NCI-H2081 (cell line): ENCODE data around the gene PDSS2.

Source experiments
- DNase-seq, 2 experiments: peaks; one replicate each; lab custom pipeline; 2025; lab: John Stamatoyannopoulos, UW

The PDSS2 gene

GRCh38 chr6:107361753-107362604 lies 97.4 kb downstream of the PDSS2 start:
- no peak for DNase-seq

DNA sequence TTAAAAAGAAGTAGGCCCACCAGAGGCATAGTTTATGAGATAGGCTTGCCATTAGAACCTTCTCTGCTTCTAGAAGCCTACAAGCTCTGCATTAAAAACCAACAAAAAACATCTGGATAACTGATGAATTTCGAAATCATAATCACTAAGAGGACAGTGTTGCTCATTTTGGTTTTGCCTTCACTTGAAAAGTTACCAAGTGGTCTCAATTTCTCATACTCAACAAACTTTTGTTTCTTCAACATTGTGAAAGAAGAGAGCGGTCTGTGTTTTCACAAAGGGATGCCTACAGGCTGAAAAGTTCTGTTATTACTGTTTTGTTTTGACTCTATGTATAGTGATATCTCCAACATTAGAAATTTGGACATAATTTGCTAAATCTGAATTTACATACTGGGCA lies 98.9 kb downstream of the PDSS2 start:
- no peak for DNase-seq

- DNase-seq, result no peak
Measured at GRCh38 chr6:107357842-107358241, 101.5 kb downstream of the PDSS2 start.

- no peak for DNase-seq
Measured at GRCh38 chr6:107357031-107357430, 102.3 kb downstream of the PDSS2 start.

DNA sequence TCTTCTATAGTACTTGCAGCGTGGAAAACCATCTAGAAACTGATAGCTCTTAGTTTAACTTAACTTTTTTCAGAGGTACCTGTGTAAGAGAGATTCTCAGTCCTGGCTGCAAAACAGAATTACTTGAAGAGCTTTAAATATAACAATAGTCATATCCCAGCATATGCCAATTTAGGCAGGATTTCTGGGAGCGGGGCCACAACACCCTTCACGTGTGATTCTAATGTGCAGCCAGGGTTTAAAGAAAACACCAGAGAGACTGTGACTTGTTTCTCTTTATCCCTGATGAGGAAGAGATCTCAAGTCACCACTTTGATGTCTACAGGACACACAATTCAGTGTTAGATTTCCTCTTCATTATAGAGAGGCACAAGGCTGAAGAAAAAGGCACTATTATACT lies 103.7 kb downstream of the PDSS2 start:
- DNase-seq, result no peak

DNA sequence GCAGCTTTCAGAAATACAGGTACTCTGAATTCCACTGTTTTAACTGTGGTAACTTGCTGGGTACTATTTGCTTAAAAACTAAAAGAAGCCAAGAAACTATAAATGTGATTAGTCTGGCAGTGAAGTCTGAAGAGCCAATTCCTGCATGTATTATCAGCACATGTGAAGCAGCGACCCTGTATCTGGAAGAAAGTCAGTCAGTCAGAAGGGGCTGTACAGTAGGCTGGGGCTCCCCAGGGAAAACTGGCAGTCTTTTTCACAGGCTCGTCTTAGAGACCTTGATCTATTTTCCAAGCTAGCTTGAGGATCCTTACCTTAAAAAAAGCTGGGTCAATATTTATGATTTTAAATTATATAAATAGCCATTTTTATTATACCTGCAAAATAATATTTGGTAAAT lies 104.9 kb downstream of the PDSS2 start:
- DNase-seq, result no peak

DNA sequence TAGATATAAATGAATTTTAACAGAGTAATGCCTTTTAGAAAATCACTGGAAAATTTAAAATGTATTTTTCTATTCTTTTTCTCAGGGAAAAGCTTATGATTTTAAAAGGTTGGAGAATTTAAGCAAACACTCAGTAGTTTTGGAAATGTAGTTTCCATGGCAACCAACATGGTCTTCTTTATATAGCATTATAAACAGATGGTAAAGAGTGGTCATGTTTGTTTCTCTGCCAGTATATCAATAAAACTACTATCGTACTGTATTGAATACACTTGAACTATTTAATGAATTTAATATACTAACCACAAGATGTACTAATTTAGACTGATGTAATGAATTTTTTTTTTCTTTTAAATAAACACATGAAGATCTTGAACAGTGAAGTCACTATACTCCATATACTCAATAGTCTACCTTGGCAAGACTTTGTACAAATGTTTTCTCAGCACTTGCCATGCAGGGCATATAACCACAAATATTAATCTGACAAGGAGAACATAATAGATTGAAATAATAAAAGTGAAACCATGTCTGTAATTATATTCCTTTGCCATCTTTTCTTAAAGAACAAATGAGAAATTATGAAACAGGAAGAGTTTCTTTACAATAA lies 105.5 kb downstream of the PDSS2 start:
- DNase-seq, result no peak

- DNase-seq, result no peak
Measured at GRCh38 chr6:107348224-107348623, 111.1 kb downstream of the PDSS2 start.

GRCh38 chr6:107345393-107345792 lies 114.0 kb downstream of the PDSS2 start:
- no peak for DNase-seq

- no peak for DNase-seq
Measured at GRCh38 chr6:107344981-107345380, 114.4 kb downstream of the PDSS2 start.

- DNase-seq, result no peak
Measured at GRCh38 chr6:107344383-107344782, 115.0 kb downstream of the PDSS2 start.

GRCh38 chr6:107342144-107342543 lies 117.2 kb downstream of the PDSS2 start:
- no peak for DNase-seq

GRCh38 chr6:107340881-107341280 lies 118.5 kb downstream of the PDSS2 start:
- DNase-seq, result no peak

GRCh38 chr6:107337191-107337741 lies 122.1 kb downstream of the PDSS2 start:
- DNase-seq, result no peak

- no peak for DNase-seq
Measured at GRCh38 chr6:107334026-107334425, 125.3 kb downstream of the PDSS2 start.

DNA sequence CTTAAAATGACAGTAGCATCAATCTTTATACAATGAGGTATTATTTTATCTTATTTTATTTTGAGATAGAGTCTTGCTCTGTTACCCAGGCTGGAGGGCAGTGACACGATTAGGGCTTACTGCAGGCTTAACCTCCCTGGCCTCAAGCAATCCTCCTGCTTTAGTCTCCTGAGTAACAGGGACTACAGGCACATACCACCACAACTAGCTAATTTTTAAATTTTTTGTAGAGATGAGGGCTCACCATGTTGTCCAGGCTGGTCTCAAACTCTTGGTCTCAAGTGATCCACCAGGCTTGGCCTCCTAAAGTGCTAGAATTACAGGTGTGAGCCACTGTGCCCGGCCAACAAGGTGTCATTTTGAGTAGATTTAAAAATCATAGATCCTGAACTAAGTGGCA lies 125.9 kb downstream of the PDSS2 start:
- DNase-seq, result no peak

DNA sequence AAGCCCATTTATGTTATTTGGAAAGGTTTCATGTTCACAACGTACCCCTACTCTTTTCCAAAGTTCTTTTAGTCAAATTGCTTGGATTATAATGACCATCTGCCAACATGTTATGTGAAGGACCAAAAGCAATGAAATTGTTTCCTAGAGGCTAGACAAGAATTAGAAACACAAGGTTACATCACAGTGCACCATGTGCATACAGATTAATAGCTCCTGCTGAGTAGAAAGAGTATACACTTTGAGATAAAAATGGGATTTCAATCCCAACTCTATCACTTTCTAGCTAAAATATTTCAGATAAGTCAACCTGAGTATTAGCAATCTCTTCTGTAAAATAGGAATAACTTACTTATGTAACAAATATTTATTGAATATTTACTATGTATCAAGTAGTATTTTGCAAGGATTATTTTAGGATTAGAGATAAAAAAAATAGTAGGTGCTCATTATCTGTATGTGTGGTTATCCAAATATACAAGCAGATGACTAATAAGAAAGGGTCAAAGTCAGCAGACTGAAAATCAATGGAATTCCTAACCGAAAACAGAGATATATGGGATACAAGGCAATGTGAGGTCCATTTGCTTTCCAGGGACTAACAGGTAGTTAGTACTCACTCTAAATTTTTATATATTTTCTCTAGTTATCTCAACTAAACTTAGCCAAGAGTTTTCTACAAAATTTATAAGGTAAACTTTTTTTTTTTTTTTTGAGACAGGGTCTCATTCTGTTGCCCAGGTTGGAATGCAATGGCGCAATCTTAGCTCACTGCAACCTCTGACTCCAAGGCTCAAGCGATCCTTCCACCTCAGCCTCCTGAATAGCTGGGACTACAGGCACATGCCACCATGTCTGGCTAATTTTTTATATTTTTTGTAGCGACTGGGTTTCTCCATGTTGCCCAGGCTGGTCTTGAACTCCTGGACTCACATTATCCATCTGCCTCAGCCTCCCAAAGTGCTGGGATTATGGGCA lies 127.7 kb downstream of the PDSS2 start:
- DNase-seq, result no peak

DNA sequence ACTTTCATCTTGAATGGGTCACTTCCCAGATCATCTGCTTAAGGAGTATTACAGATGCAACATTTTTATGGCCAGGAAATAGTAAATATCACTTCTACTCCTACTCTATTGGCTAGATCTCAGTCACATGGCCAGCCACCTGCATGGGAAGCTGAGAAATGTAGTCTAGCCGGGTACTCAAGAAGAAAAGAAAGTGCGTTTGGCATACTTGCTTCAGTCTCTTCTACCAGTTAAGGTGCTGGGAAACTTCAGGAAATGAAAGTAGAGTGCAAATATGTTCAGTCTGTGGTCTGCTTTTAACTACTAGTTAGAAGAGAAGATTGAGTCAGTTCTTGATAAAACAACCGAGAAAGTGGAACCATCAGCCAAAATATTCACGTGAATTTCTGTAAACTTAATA lies 129.2 kb downstream of the PDSS2 start:
- no peak for DNase-seq

GRCh38 chr6:107329063-107329860 lies 130.1 kb downstream of the PDSS2 start:
- DNase-seq, result no peak

GRCh38 chr6:107328081-107328480 lies 131.3 kb downstream of the PDSS2 start:
- no peak for DNase-seq

DNA sequence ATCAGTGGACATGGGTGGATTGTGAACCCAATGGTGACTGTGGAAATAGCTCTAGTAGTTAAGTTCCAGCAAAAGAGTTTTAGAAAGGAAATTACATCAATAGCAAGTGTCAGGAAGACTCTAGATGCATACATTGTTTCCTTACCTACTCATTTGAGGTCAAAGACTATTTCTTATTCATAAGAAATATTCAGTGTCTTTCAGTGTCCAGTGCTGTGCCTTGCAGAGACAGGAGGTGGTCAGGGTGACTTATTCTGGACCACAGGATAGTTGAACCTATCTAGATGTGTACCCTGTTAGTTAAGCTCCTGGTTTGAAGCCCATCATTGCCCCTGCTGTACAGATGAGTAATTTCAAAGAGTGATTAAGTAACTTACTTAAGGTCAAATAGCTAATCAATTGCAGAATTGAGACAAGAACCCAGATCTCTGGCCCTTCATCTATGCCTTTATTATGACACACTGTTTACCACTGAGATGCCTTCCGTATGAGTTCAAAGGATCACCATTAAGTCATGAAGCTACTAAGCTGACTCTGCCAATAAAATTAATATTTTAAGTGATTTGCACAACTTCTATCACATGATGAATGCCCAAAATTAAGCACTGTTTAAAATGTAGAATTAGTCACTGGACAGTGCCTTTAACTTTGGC lies 136.1 kb downstream of the PDSS2 start:
- no peak for DNase-seq
